Measurements from ENCODE around the gene CCNI2.
A peak's percentile ranks its signal among the peaks of the same experiment; 100 is the strongest.

CCNI2 gene

DNA sequence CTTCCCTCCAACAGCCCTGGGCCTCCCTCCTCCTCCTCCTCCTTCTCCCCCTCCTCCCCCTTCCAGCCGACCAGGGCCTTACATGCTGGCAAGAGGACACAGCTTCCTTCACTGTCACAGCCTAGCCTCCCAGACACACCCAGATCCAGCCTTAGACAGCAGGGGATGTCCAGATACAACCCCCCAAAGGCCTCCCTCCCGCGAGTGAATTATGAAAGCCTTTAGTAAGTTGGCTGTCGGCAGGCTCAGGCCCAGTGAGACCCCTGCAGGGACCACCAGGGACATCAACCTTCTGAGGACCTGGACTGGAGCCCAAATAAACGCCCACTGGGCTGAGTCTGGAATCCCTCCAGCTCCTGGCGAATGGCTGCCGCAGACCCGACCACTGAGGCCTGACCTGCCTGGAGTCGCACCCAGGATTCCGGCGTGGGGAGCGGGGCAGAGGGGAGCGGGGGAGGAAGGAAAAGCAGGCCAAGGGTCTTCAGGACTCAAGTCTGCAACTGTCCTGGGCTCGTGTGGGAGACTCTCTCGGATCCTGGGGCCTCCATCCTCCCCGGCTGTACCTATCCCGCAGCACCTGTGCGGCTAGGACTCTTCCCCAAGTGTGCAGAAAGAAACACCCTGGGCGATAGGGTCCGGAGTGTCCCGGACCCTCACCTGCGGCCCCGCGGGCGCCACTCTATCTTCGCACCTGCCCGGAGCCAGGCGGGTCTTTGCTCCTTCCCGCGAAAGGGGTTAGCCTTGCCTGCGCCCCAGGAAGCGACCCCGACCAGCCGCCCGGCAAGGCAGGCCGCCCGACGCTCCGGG, 29.1 kb downstream of the CCNI2 start:
- Histone ChIP-seq H3K27ac (peak overlapping the region; percentile 57 to 92 (median 86)), H3K4me3 (peak overlapping the region; percentile 47 to 93 (median 81))

DNA sequence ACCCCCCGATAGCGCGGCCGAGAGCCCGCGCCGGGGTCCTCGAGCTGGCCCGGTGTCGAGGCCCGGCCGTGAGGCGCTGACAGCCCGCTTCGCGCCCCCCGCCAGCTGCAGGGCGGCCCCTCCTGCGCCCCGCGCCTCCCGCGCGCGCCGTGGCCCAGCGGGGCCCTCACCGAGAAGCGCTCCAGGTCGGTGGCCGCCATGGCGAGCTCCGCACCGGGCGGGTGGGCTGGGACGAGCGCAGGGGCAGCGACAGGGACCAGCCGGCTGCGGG, 29.6 kb downstream of the CCNI2 start:
- Histone ChIP-seq H3K27ac (peak overlapping the region; percentile 57 to 92 (median 86)), H3K4me3 (peak overlapping the region; percentile 47 to 93 (median 81))

DNA sequence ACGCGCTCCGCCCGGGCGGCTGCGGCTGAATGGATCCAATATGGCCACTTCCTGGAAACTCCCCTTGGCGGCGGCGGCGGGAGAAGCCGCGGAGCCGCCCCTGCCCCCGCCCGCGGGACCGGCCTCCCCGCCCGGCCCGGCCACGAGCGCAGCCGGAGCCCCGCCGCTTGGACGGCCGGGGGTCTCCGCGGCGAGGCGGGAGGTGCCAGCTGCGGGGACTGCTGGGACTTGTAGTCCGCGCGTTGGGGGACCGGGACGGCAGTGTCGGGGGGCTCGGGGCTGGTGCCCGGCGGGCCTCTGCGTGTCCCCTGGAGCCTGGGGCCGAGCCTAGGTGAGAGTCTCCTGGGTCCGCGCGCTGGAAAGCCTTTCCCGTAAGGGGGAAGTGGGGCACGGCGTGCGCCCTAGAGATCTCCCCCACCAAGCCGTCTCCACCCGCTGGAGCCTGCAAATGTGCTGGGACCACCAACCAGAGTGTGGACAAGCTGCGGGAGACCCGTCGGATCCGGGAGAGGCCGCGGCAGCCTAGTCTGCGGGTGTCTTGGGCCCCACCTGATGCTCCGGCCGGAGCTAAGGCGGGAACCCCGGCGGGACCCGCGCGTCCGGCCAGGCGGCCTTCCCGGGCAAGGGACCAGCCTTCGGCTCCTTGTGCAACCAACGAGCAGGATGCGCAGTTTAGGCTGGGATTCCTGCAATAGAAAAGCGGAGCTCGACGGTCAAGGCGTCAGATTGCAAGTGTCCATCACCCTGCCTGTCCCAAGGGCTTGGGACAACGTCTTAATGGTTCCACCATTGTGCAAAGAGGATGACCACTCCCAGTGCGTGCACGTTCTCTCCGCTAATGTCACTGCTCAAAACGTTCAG, 30.2 kb downstream of the CCNI2 start, which contains the start of gene SEPTIN8:
TSS of gene SEPTIN8 (minus strand) at position 31 of the 861 bp plus-strand sequence. CDS start 102 bp downstream, outside the sequence.
- Histone ChIP-seq H3K27ac (peak within 1 kb of the TSS; percentile 57 to 92 (median 86)), H3K4me3 (peak within 1 kb of the TSS; percentile 47 to 93 (median 81))

GRCh38 chr5:132778129-132778528, 30.9 kb downstream of the CCNI2 start:
- Histone ChIP-seq H3K4me3 (peak overlapping the region in 6 of 7 experiments; percentile 47 to 85 (median 74)), H3K27ac (peak overlapping the region in 9 of 21 experiments; percentile 41 to 91 (median 87))

- H3K27ac ChIP-seq: no peak overlapping the region
- H3K4me3 ChIP-seq: no peak overlapping the region
Observed at GRCh38 chr5:132778856-132779255, 31.6 kb downstream of the CCNI2 start.

- no peak overlapping the region for H3K4me3 ChIP-seq
- H3K27ac ChIP-seq: no peak overlapping the region
Observed at GRCh38 chr5:132779961-132780360, 32.7 kb downstream of the CCNI2 start.

DNA sequence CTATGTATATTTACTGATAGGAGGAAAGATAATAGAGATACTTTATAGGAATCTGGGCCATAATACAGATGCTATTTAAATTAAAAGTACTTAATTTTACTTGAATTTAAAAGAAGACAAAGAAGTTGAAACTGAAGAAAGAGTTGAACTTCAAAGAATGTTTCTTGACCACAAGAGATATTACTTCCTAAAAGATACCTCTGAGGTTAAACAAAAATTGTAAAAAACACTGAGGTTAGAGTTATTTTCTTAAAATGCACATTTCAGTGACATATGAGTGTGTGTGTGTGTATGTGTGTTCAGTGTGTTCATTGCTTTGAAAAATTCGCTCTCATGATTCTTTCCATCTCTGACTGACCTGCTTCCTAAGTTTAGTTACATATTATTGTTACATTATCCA, 33.4 kb downstream of the CCNI2 start:
- no peak overlapping the region for H3K4me3 ChIP-seq
- H3K27ac ChIP-seq: no peak overlapping the region

- no peak overlapping the region for H3K27ac ChIP-seq
- no peak overlapping the region for H3K4me3 ChIP-seq
Observed at GRCh38 chr5:132781029-132781428, 33.8 kb downstream of the CCNI2 start.

DNA sequence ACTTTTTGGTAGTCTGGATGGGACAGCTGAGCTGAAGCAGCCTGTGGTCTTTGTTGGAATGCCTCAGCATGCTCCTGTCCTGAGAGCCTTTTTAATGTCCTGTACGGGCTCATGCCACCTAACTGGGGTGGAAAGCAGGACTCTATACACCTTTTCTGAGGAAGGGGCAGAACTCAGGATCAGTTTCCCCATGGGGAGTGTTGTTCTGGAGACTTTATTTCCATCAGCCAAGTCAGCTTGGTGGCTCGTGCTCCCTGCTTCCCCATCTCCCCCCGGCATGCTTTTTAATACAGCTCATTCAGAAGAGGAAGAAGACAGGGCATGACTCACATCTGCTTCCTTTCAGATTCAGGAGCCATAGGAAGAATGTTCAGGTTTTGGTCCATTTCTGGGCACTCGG, 34.9 kb downstream of the CCNI2 start:
- no peak overlapping the region for H3K4me3 ChIP-seq
- H3K27ac ChIP-seq: peak overlapping the region in 2 of 21 experiments; percentile 16 to 20

- no peak overlapping the region for H3K4me3 ChIP-seq
- H3K27ac ChIP-seq: no peak overlapping the region
Observed at GRCh38 chr5:132785365-132785764, 38.1 kb downstream of the CCNI2 start.

GRCh38 chr5:132785864-132786263, 38.6 kb downstream of the CCNI2 start:
- Histone ChIP-seq H3K27ac (no peak overlapping the region), H3K4me3 (no peak overlapping the region)

- no peak overlapping the region for H3K27ac ChIP-seq
- H3K4me3 ChIP-seq: no peak overlapping the region
Observed at GRCh38 chr5:132787076-132787475, 39.9 kb downstream of the CCNI2 start.

DNA sequence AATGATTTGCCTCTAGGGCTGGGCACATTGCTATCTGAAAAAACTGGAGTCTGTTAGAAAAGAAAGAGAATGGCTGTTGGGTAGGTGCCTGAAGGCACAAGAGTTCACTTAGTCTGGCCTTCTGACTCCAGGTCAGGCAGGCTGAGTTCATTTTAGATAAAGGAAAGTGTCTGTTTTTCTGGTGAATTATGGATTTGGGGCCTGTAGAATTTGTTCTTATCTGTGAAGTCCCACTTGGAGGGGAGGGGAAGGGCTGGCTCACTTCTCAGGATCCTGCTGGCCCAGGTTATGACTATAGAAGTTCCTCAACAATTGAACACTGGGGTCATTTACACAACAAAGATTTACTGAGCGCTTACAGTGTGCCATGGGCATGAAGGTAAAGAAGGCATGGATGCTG, 41.3 kb downstream of the CCNI2 start:
- H3K27ac ChIP-seq: no peak overlapping the region

GRCh38 chr5:132788990-132789886, 42.0 kb downstream of the CCNI2 start:
- Histone ChIP-seq H3K4me3 (no peak overlapping the region), H3K27ac (no peak overlapping the region)

More for the DNA sequence above, 41.3 kb downstream of the CCNI2 start:
- no peak overlapping the region for H3K4me3 ChIP-seq

DNA sequence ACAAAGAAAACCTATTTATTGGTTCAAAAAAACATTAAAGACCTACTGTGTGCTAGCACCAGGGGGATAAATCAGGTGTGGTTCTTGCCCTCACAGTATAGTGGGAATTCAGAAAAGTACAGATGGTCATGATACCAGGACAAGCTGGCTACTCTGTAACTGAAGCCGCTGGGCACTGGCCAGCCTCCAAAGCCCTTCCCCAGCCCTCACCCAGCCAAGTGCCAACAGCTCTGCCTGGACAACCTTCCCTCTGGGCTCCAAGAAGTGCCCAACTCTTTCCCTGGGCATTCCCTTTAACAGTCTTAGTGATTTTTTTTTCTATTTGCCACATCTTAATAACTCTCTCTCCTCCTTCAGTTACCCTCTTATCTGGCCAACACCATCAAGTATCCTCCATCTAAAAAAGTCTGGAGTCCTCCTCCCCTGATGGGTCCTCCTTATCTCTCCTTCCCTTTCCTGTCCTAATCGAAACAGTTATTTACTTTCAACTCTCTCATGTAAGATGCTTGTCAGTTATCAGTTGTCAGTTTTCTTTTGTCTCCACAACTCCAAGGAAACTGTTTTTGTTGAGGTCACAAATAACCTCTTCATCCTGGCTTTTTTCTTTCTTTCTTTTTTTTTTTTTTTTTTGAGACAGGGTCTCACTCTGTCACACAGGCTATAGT, 43.1 kb downstream of the CCNI2 start:
- H3K4me3 ChIP-seq: no peak overlapping the region
- no peak overlapping the region for H3K27ac ChIP-seq

- no peak overlapping the region for H3K27ac ChIP-seq
- H3K4me3 ChIP-seq: no peak overlapping the region
Observed at GRCh38 chr5:132791026-132791425, 43.8 kb downstream of the CCNI2 start.

GRCh38 chr5:132797651-132798050, 50.4 kb downstream of the CCNI2 start:
- Histone ChIP-seq H3K4me3 (no peak overlapping the region), H3K27ac (no peak overlapping the region)

DNA sequence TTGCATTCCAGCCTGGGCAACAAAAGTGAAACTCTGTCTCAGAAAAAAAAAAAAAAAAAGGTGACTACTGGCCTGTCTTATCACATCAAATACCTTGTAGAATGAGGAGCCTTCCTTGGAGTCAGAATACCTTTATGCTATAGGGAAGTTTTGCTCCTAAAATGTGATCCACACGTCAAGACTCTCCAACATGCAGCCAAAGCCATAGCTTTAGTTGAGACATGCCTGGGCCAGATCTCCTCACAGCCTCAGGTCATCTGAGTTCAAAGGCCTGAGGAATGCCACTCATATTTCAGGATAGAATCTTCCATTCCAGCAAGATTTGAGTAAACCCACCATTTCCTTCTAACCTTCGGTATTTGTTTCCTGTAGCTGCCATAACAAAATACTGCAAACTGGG, 52.2 kb downstream of the CCNI2 start:
- Histone ChIP-seq H3K27ac (no peak overlapping the region), H3K4me3 (no peak overlapping the region)

GRCh38 chr5:132800545-132800944, 53.3 kb downstream of the CCNI2 start:
- no peak overlapping the region for H3K27ac ChIP-seq
- no peak overlapping the region for H3K4me3 ChIP-seq
